ENCODE results near the gene CTCFL. TPM values are rescaled to one million over a fixed set of nuclear protein-coding genes. Genes with fewer than 3 reads are reported as not detected.
"Not testable (repeated sequence)": the region's sequence is repeated elsewhere in the genome, so short reads cannot be mapped to it uniquely, and the experiment has no call there.

The CTCFL gene
- polyA plus RNA-seq, 3 donors = 2.4 to 3.0 (median 2.7) TPM

- no peak for DNase-seq (ENCODE audit: extremely low read depth in 1 of 11, low read depth in 9 of 11, low spot score in 4 of 11)
Measured at GRCh38 chr20:57474816-57475215, 50.1 kb downstream of the CTCFL start.

- DNase-seq (ENCODE audit: extremely low read depth in 1 of 11, low read depth in 9 of 11, low spot score in 4 of 11) = no peak
Measured at GRCh38 chr20:57474205-57474604, 50.7 kb downstream of the CTCFL start.

DNA sequence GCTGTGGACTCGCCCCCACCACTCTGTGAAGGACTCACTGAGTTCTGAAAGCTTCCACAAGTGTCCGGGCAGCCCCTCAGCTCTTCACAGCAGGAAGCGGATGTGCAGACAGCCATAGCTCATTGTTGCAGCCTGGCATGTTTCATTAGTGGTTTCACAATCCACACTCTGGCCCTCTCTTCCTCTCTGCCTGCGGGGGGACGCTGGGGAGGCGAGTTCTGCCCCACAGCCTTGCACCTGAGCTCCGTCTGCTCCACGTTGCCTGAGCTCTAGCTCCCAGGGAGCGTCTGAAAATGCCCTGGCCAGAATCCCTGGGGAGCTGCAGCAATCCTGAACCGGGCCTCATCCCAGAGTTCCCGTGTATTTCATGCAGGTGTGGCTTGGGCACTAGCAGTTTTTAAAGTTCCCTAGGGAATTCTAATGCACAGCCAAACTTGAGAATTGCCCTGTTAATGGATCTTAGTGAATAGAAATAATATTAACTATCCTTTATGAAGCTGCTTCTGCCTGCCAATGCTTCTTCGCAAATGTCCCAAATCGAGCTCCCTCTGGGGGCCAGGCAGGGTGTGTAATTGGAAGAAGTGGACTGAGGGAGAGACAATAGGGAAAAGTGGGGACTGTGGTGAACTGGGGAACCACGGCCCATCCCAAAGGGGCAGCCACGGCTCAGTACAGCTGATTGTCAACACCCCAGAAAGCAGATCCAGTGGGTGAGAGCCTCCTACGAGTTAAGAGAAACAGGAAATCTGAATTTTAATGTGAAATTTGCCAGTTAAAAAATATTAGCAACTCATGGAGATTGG lies 51.5 kb downstream of the CTCFL start:
- DNase-seq (ENCODE audit: extremely low read depth in 1 of 11, low read depth in 9 of 11, low spot score in 4 of 11) = no peak

- DNase-seq (ENCODE audit: extremely low read depth in 1 of 11, low read depth in 9 of 11, low spot score in 4 of 11) = not testable (repeated sequence)
Measured at GRCh38 chr20:57472474-57472873, 52.5 kb downstream of the CTCFL start.

GRCh38 chr20:57471496-57472372 lies 53.2 kb downstream of the CTCFL start:
- DNase-seq (ENCODE audit: extremely low read depth in 1 of 11, low read depth in 9 of 11, low spot score in 4 of 11) = no peak

- DNase-seq (ENCODE audit: extremely low read depth in 1 of 11, low read depth in 9 of 11, low spot score in 4 of 11) = no peak
Measured at GRCh38 chr20:57470666-57471495, 54.1 kb downstream of the CTCFL start.

DNA sequence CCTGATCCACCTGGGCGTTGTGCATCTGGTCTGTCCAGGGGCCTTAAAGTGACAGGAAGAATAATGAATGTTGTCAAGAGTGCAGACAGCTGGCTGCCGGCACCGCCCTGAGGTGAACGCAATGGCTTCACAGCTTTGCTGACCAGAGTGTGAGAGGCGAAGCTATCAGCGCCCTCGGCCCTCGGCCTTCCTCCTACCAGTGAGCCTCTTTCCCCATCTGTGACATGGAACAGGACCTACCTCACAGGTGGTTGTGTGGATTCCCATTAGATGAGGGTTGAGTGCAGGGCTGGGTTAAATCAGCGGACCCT lies 54.8 kb downstream of the CTCFL start:
- no peak for DNase-seq (ENCODE audit: extremely low read depth in 1 of 11, low read depth in 9 of 11, low spot score in 4 of 11)

- peak in 8 of 11 donors; percentile 39 to 73 (median 53) for DNase-seq (ENCODE audit: extremely low read depth in 1 of 11, low read depth in 9 of 11, low spot score in 4 of 11)
Measured at GRCh38 chr20:57469418-57470211, 55.3 kb downstream of the CTCFL start.

DNA sequence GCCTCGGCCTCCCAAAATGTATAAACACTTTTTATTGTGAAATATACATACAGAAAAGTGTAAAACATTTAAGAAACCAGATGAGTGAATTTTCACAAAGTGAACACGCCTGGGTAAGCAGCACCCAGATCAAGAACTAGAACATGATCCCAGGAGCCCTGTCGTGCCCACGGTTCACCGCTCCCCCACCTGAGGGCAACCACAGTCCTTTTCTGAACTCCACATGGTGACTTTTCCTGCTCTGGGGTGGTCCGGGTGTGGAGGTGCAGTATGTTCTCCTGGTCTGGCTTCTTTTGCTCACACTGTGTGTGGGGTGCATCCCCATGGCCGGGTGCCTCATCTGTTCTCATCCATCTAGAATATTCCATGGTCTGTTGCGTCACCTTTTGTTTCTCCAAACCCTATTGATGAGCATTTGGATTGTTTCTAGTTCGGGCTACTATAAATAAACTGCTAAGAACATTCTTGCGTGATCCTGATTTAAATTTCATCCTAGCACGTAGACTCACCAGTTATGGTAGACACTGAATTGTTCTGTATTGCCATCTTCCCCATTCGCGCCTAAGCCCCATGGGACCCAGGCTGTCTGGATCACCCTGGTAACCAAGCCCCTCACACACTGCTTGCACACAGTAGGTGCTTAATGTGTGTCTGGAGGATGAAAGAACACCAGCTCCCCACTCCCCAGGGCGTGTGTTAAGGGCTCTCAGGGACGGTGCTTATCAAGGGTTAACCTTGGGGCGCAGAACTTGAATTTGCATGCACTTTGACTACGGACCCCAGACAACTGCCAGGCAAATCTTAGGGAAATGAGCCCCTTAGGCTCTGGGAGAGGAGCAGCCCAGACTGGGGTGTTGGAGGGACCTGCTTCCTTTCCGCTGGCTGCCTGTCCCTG lies 56.2 kb downstream of the CTCFL start:
- no peak for DNase-seq (ENCODE audit: extremely low read depth in 1 of 11, low read depth in 9 of 11, low spot score in 4 of 11)

GRCh38 chr20:57467742-57468141 lies 57.2 kb downstream of the CTCFL start:
- no peak for DNase-seq (ENCODE audit: extremely low read depth in 1 of 11, low read depth in 9 of 11, low spot score in 4 of 11)

- DNase-seq (ENCODE audit: extremely low read depth in 1 of 11, low read depth in 9 of 11, low spot score in 4 of 11) = no peak
Measured at GRCh38 chr20:57465943-57466342, 59.0 kb downstream of the CTCFL start.

- no peak for DNase-seq (ENCODE audit: extremely low read depth in 1 of 11, low read depth in 9 of 11, low spot score in 4 of 11)
Measured at GRCh38 chr20:57465486-57465885, 59.5 kb downstream of the CTCFL start.

- DNase-seq (ENCODE audit: extremely low read depth in 1 of 11, low read depth in 9 of 11, low spot score in 4 of 11) = no peak
Measured at GRCh38 chr20:57464642-57465211, 60.2 kb downstream of the CTCFL start.

- no peak for DNase-seq (ENCODE audit: extremely low read depth in 1 of 11, low read depth in 9 of 11, low spot score in 4 of 11)
Measured at GRCh38 chr20:57462781-57463180, 62.2 kb downstream of the CTCFL start.

- DNase-seq (ENCODE audit: extremely low read depth in 1 of 11, low read depth in 9 of 11, low spot score in 4 of 11) = no peak
Measured at GRCh38 chr20:57461726-57462125, 63.2 kb downstream of the CTCFL start.

DNA sequence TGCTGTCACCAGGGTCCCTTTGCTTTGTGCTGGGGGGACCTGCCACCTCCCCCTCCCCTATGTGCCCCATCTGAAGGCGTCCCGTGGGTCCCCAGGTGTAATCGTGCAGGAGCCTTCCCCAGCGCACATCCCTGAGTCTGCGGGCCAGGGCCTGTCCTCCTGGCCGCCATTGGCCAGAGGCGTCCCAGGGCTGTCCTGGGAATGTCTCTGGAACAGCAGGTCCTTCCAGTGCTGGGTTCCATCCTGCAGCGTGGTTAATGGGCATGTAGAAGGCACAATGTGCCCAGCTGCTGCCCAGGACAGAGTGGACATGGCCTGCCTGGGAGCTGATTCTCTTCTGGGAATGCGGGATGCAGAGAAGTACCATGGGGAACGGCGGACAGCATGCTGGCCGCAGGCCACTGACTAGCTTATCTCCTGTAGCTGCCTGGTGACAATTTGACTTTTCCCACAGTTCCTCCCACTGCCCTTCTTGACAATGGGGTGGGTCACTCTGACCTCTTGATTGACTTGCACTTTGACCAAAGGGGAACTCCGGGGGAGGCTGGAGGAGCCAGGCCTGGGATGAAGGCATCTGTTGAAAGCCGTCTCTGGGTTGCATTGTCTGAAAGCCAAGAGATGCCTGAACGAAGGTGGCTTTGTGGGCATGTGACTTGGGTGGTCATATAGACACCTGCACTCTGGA lies 64.0 kb downstream of the CTCFL start:
- no peak for DNase-seq (ENCODE audit: extremely low read depth in 1 of 11, low read depth in 9 of 11, low spot score in 4 of 11)

DNA sequence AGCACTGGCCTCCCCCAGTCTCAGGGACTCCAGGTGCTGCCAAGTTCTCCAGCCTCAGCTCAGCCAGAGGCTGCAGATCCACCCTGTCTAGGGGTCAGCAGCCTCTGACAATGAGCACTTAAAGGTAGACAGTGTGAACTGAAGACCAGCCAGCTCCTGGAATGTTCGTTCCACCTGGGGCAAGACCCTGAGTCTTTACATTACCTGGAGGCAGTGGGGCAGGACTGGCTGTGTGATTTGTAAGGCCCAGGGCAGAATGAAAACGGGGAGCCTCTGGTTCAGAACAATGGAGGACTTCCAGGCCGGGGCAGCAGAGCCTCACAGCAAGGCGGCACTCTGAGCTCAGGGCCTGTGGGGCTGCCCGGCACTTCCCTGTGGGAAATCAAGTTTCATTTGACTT lies 65.0 kb downstream of the CTCFL start:
- no peak for DNase-seq (ENCODE audit: extremely low read depth in 1 of 11, low read depth in 9 of 11, low spot score in 4 of 11)

Measured in renal cortex interstitium (tissue), 11 donors.